GM23338 (cell line): ENCODE data around the gene MYBL2. TPM values are rescaled to one million over a fixed set of nuclear protein-coding genes. Genes with fewer than 3 reads are reported as not detected.

ENCODE experiments used
- ATAC-seq: fragments of 200-7000 bp; cut with Tn5 transposase; 3 replicates; pipeline ENCODE4 v1.9.1; 2020
- DNase-seq: peaks from one replicate; pipeline ENCODE4 v3.0.0-alpha.2; 2015; ENCODE audit warnings: low spot score
- H2AFZ ChIP-seq: fragments of 200-600 bp; sonication (generic); 2 replicates; pipeline ENCODE4 v1.8.0; 2016; ENCODE audit warnings: antibody characterized with exemption, mild to moderate bottlenecking, moderate library complexity
- H3F3A ChIP-seq: fragments of 200-600 bp; sonication (generic); replicated peaks from 2 replicates; pipeline ENCODE4 v1.8.0; 2017; ENCODE audit warnings: antibody characterized with exemption, mixed run types, low read depth
- H3K27ac ChIP-seq: fragments of 200-600 bp; sonication (generic); 2 replicates; pipeline ENCODE4 v1.6.1; 2016; ENCODE audit warnings: low read depth
- H3K27me3 ChIP-seq: fragments of 200-600 bp; sonication (generic); 2 replicates; pipeline ENCODE4 v1.8.0; 2016; ENCODE audit warnings: mild to moderate bottlenecking, mixed run types, moderate library complexity; ENCODE audit not compliant: insufficient read depth
- H3K36me3 ChIP-seq: fragments of 200-600 bp; sonication (generic); 2 replicates; pipeline ENCODE4 v1.8.0; 2016; ENCODE audit warnings: mild to moderate bottlenecking; ENCODE audit not compliant: insufficient read depth
- H3K4me1 ChIP-seq: fragments of 200-600 bp; sonication (generic); 2 replicates; pipeline ENCODE4 v1.8.0; 2016; ENCODE audit warnings: mild to moderate bottlenecking, moderate library complexity; ENCODE audit not compliant: insufficient read depth
- H3K4me2 ChIP-seq: fragments of 200-600 bp; sonication (generic); 2 replicates; pipeline ENCODE4 v1.7.1; 2017; ENCODE audit warnings: mixed run types
- H3K4me3 ChIP-seq: fragments of 200-600 bp; sonication (generic); 2 replicates; pipeline ENCODE4 v1.6.1; 2016; ENCODE audit warnings: mixed run types
- H3K79me2 ChIP-seq: fragments of 200-600 bp; sonication (generic); replicated peaks from 2 replicates; pipeline ENCODE4 v1.8.0; 2017; ENCODE audit warnings: mild to moderate bottlenecking; ENCODE audit not compliant: insufficient read depth
- H3K9me2 ChIP-seq: fragments of 200-600 bp; sonication (generic); 2 replicates; pipeline ENCODE4 v1.8.0; 2017; ENCODE audit not compliant: insufficient read depth
- H4K20me1 ChIP-seq: fragments of 200-600 bp; sonication (generic); replicated peaks from 2 replicates; pipeline ENCODE4 v1.8.0; 2017; ENCODE audit warnings: mild to moderate bottlenecking; ENCODE audit not compliant: insufficient read depth
- H3K27ac Mint-ChIP-seq: 2 replicates; pipeline ENCODE4 v1.8.0; 2020; ENCODE audit warnings: inconsistent platforms, mild to moderate bottlenecking, moderate library complexity, mixed read lengths
- H3K27me3 Mint-ChIP-seq: 3 replicates; pipeline ENCODE4 v1.8.0; 2022; ENCODE audit warnings: low read depth, mild to moderate bottlenecking, moderate library complexity, mixed read lengths, inconsistent platforms; ENCODE audit not compliant: insufficient read depth, poor library complexity
- H3K36me3 Mint-ChIP-seq: 3 replicates; pipeline ENCODE4 v1.8.0; 2021; ENCODE audit warnings: low read depth, mild to moderate bottlenecking, inconsistent platforms, moderate library complexity, mixed read lengths
- H3K4me1 Mint-ChIP-seq: 3 replicates; pipeline ENCODE4 v1.8.0; 2020; ENCODE audit warnings: mild to moderate bottlenecking, inconsistent platforms, mixed read lengths
- H3K4me3 Mint-ChIP-seq: 3 replicates; pipeline ENCODE4 v1.8.0; 2021; ENCODE audit warnings: moderate library complexity, mild to moderate bottlenecking, inconsistent platforms, mixed read lengths
- H3K9me3 Mint-ChIP-seq: 3 replicates; pipeline ENCODE4 v1.8.0; 2020; ENCODE audit warnings: moderate library complexity, mild to moderate bottlenecking, inconsistent platforms, mixed read lengths
- CREB1 ChIP-seq: fragments of 250-450 bp; sonication (Bioruptor Pico); IDR thresholded peaks from 2 replicates; pipeline ENCODE4 v1.5.0; 2020; ENCODE audit warnings: low read depth, mild to moderate bottlenecking, moderate library complexity
- CTCF ChIP-seq, 2 experiments: fragments of 200-600 bp in 1 of 2; sonication (generic) in 1 of 2; conservative IDR thresholded peaks; 2 replicates each; pipeline versions ENCODE4 v1.5.1 to v1.6.1; 2016 to 2017; ENCODE audit warnings: antibody characterized with exemption in 2 of 2, low read depth in 2 of 2, mild to moderate bottlenecking in 2 of 2, moderate library complexity in 1 of 2
- ETS1 ChIP-seq: IDR thresholded peaks from 2 replicates; pipeline ENCODE4 v1.6.1; 2016; ENCODE audit warnings: antibody characterized with exemption
- EZH2 ChIP-seq: fragments of 200-600 bp; sonication (generic); IDR thresholded peaks from one replicate; pipeline ENCODE4 v1.8.0; 2017; ENCODE audit warnings: antibody characterized with exemption, mild to moderate bottlenecking, low read depth; ENCODE audit not compliant: unreplicated experiment
- EZH2phosphoT487 ChIP-seq: fragments of 200-600 bp; sonication (generic); IDR thresholded peaks from one replicate; pipeline ENCODE4 v1.8.1; 2018; ENCODE audit warnings: antibody characterized with exemption; ENCODE audit not compliant: unreplicated experiment
- JUNB ChIP-seq: IDR thresholded peaks from one replicate; pipeline ENCODE4 v1.6.1; 2016; ENCODE audit warnings: antibody characterized with exemption; ENCODE audit not compliant: unreplicated experiment
- NANOG ChIP-seq: IDR thresholded peaks from 2 replicates; pipeline ENCODE4 v1.6.1; 2016; ENCODE audit warnings: antibody characterized with exemption, borderline replicate concordance
- POLR2AphosphoS5 ChIP-seq: IDR thresholded peaks from 2 replicates; pipeline ENCODE4 v1.6.1; 2016; ENCODE audit warnings: antibody characterized with exemption, low read depth
- REST ChIP-seq: IDR thresholded peaks from one replicate; pipeline ENCODE4 v1.6.1; 2018; ENCODE audit warnings: antibody characterized with exemption; ENCODE audit not compliant: unreplicated experiment
- STAT1 ChIP-seq: IDR thresholded peaks from one replicate; pipeline ENCODE4 v1.6.1; 2016; ENCODE audit warnings: antibody characterized with exemption; ENCODE audit not compliant: unreplicated experiment
- ZNF114 ChIP-seq: fragments of 250-450 bp; sonication (Bioruptor Pico); IDR thresholded peaks from 2 replicates; pipeline ENCODE4 v1.5.0; 2020; ENCODE audit warnings: mild to moderate bottlenecking, moderate library complexity
- ZNF331 ChIP-seq: fragments of 250-450 bp; sonication (Bioruptor Pico); IDR thresholded peaks from 2 replicates; pipeline ENCODE4 v1.5.0; 2020; ENCODE audit warnings: low read depth, mild to moderate bottlenecking, moderate library complexity
- ZNF462 ChIP-seq: fragments of 250-450 bp; sonication (Bioruptor Pico); IDR thresholded peaks from 2 replicates; pipeline ENCODE4 v1.5.0; 2020; ENCODE audit warnings: mild to moderate bottlenecking, moderate library complexity
- polyA plus RNA-seq: library from polyadenylated mRNA; unstranded; fragments of >200 nt; fragmentation: Nextera tagmentation; extraction: Ambion mirVana; gene quantifications from 2 replicates; pipeline ENCODE4 v1.2.1, GENCODE V29; 2016
- total RNA-seq: library from RNA; depleted of rRNA; stranded (reverse); fragments of >200 nt; shearing (Covaris generic); gene quantifications from 2 replicates; pipeline ENCODE4 v1.2.3, GENCODE V29; 2014

The MYBL2 gene
- total and polyA plus RNA-seq, 2 experiments from 2014 or later = 72.3 to 131 TPM

GRCh38 chr20:43726333-43726732 is 59.4 kb downstream of the MYBL2 start:
- H3K4me2 ChIP-seq = no peak overlapping the region
- H3K27ac ChIP-seq = no peak overlapping the region
- no peaks in the 10 kb centered on the region; the same call in 2 of the 3 replicates for H3K4me1 Mint-ChIP-seq
- H3K4me3 ChIP-seq = no peak overlapping the region
- no peaks in the 10 kb centered on the region for H3K79me2 ChIP-seq
- H4K20me1 ChIP-seq = no peaks in the 10 kb centered on the region
- H3K27me3 ChIP-seq = no peaks in the 10 kb centered on the region
- no peak for DNase-seq
- peaks cover 1% of the 10 kb centered on the region for H3K27me3 Mint-ChIP-seq
- H3K36me3 Mint-ChIP-seq = no peaks in the 10 kb centered on the region
- H3K9me3 Mint-ChIP-seq = no peaks in the 10 kb centered on the region
- H2AFZ ChIP-seq = no peak overlapping the region
- H3K36me3 ChIP-seq = no peaks in the 10 kb centered on the region
- no peaks in the 10 kb centered on the region; the same call in 1 of the 2 replicates for H3K4me1 ChIP-seq
- no peak for ATAC-seq
- H3F3A ChIP-seq = no peaks in the 10 kb centered on the region
- TF ChIP-seq STAT1 = no peak
- TF ChIP-seq NANOG = no peak
- no peak for TF ChIP-seq ZNF114 (CRISPR knock-in tag)
- TF ChIP-seq POLR2AphosphoS5 = no peak
- TF ChIP-seq ZNF462 (CRISPR knock-in tag) = no peak
- TF ChIP-seq JUNB = no peak
- TF ChIP-seq EZH2phosphoT487 = no peak
- no peak for TF ChIP-seq EZH2
- TF ChIP-seq ZNF331 (CRISPR knock-in tag) = no peak
- TF ChIP-seq REST = no peak
- no peak for TF ChIP-seq ETS1
- TF ChIP-seq CTCF (conservative IDR thresholded peaks at IDR 0.05; ENCODE audit: low read depth in 2 of 2) = no peak
- no peak for TF ChIP-seq CREB1 (CRISPR knock-in tag)
- H3K4me3 Mint-ChIP-seq = no peak overlapping the region
- H3K27ac Mint-ChIP-seq = no peak overlapping the region
- no peaks in the 10 kb centered on the region for H3K9me2 ChIP-seq
